ENCODE data around the gene SPEN. TPM values are rescaled to one million over a fixed set of nuclear protein-coding genes. Genes with fewer than 3 reads are reported as not detected.

SPEN gene
- polyA plus RNA-seq, 1 of the 3 experiments (the other 2 are of a cell fraction) = 6.1 TPM

DNA sequence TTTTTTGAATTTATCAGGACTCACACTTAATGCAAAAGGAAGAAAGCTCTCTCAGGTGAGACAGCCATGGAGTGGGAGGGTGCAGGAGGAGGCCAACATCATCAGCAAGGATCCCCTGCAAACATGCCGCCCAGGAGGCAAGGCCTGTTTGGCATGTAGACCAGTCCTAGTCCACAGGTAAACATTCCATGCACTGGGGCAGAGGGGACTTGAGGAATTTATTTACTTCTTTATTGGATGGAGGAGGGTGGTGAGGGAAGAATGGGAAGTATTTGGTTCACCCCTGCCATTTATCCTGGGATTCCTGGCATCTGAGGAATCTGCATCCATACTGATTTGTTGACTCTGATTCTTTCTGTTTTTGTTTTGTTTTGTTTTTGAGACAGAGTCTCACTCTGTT lies 38.6 kb upstream of the SPEN start:
- Histone ChIP-seq H3K4me3 (ENCODE audit: low read depth in 2 of 2, low read length in 1 of 2) (no peak overlapping the region), H2AFZ (ENCODE audit: low read depth) (no peak overlapping the region), H3K9me3 (no peaks in the 10 kb centered on the region), H3K4me2 (no peak overlapping the region), H3K9me2 (no peaks in the 10 kb centered on the region), H3K36me3 (replicated peaks in 1 of 2; ENCODE audit: control insufficient read depth in 1 of 2, insufficient read depth in 2 of 2, low read length in 1 of 2) (no peaks in the 10 kb centered on the region), H3K4me1 (ENCODE audit: control insufficient read depth in 1 of 2, insufficient read depth in 2 of 2, low read depth in 1 of 2, low read length in 1 of 2) (no peaks in the 10 kb centered on the region), H3F3A (replicated peaks; ENCODE audit: insufficient read depth) (no peaks in the 10 kb centered on the region), H3K79me2 (ENCODE audit: insufficient read depth) (no peaks in the 10 kb centered on the region), H3K27me3 (ENCODE audit: insufficient read depth) (no peaks in the 10 kb centered on the region), H4K20me1 (ENCODE audit: insufficient read depth) (no peaks in the 10 kb centered on the region), H3K9ac (no peak overlapping the region), H3K27ac (ENCODE audit: low read depth in 2 of 2, low read length in 1 of 2) (no peak overlapping the region)
- TF ChIP-seq NFIC (IDR thresholded peaks at IDR 0.05; ENCODE audit: borderline replicate concordance) = no peak
- no peak for TF ChIP-seq TAF1 (IDR thresholded peaks at IDR 0.05; ENCODE audit: borderline replicate concordance, low read depth, low read length)
- TF ChIP-seq POLR2AphosphoS5 (IDR thresholded peaks at IDR 0.05; ENCODE audit: low read depth, low read length) = no peak
- TF ChIP-seq EZH2phosphoT487 (IDR thresholded peaks at IDR 0.05; ENCODE audit: borderline replicate concordance, low read depth) = no peak
- no peak for DNase-seq
- ChIA-PET CTCF (interaction anchor here (1.0 kb wide), 1 partner anchor 190 kb away, joined by 3 read pairs; no protein-coding TSS in a partner anchor), POLR2A (no interaction called here)
- WGBS (ENCODE audit: low lambda C conversion rate) = 100% methylated on average over 1 of the region's 1 CpG

DNA sequence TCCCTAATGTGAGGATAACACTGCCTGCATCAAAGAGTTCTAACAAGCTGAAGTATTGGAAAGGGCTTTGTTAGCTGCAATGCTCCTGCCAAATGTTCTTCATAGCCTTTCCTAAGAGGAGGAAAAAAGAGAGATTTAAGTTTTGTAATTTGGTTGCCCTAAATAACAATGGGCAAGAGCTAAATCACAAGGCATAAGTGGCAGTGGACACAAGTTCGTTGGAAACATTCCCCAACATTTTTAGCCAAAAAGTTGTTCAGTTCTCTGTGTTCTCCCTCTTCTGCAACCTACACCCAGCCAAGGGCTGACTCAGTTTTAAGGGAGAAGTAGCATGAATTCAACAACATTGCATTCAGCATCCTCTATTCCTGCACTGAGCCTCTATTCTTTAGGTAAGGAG lies 37.4 kb upstream of the SPEN start:
- Histone ChIP-seq H3K9ac (no peak overlapping the region), H3K9me3 (no peaks in the 10 kb centered on the region), H3F3A (replicated peaks; ENCODE audit: insufficient read depth) (no peaks in the 10 kb centered on the region), H3K4me2 (no peak overlapping the region), H3K27ac (ENCODE audit: low read depth in 2 of 2, low read length in 1 of 2) (no peak overlapping the region), H3K36me3 (replicated peaks in 1 of 2; ENCODE audit: control insufficient read depth in 1 of 2, insufficient read depth in 2 of 2, low read length in 1 of 2) (no peaks in the 10 kb centered on the region), H3K9me2 (no peaks in the 10 kb centered on the region), H3K27me3 (ENCODE audit: insufficient read depth) (no peaks in the 10 kb centered on the region), H3K4me3 (ENCODE audit: low read depth in 2 of 2, low read length in 1 of 2) (no peak overlapping the region), H2AFZ (ENCODE audit: low read depth) (no peak overlapping the region), H3K4me1 (ENCODE audit: control insufficient read depth in 1 of 2, insufficient read depth in 2 of 2, low read depth in 1 of 2, low read length in 1 of 2) (no peaks in the 10 kb centered on the region), H4K20me1 (ENCODE audit: insufficient read depth) (no peaks in the 10 kb centered on the region), H3K79me2 (ENCODE audit: insufficient read depth) (no peaks in the 10 kb centered on the region)
- ChIA-PET POLR2A (no interaction called here), CTCF (interaction anchor here (1.0 to 1.2 kb wide), 2 partner anchors 18 to 142 kb away, joined by 3 to 4 read pairs; no protein-coding TSS in a partner anchor)
- TF ChIP-seq TAF1 (IDR thresholded peaks at IDR 0.05; ENCODE audit: borderline replicate concordance, low read depth, low read length) = no peak
- TF ChIP-seq NRF1 (IDR thresholded peaks at IDR 0.05; ENCODE audit: low read depth, low read length) = no peak
- TF ChIP-seq SMC3 (IDR thresholded peaks at IDR 0.05; ENCODE audit: low read depth, low read length) = no peak
- TF ChIP-seq FOXM1 (IDR thresholded peaks at IDR 0.05; ENCODE audit: low read depth) = no peak
- TF ChIP-seq FOSL2 (IDR thresholded peaks at IDR 0.05; ENCODE audit: borderline replicate concordance, low read depth) = no peak
- no peak for TF ChIP-seq RCOR1 (IDR thresholded peaks at IDR 0.05; ENCODE audit: low read length)
- no peak for TF ChIP-seq TCF12 (IDR thresholded peaks at IDR 0.05)
- no peak for TF ChIP-seq RFX5 (IDR thresholded peaks at IDR 0.05; ENCODE audit: low read length)
- no peak for TF ChIP-seq MXI1 (IDR thresholded peaks at IDR 0.05; ENCODE audit: low read depth, low read length)
- TF ChIP-seq GATA2 (CRISPR knock-in tag; IDR thresholded peaks at IDR 0.05) = no peak
- TF ChIP-seq, protein P1, sequence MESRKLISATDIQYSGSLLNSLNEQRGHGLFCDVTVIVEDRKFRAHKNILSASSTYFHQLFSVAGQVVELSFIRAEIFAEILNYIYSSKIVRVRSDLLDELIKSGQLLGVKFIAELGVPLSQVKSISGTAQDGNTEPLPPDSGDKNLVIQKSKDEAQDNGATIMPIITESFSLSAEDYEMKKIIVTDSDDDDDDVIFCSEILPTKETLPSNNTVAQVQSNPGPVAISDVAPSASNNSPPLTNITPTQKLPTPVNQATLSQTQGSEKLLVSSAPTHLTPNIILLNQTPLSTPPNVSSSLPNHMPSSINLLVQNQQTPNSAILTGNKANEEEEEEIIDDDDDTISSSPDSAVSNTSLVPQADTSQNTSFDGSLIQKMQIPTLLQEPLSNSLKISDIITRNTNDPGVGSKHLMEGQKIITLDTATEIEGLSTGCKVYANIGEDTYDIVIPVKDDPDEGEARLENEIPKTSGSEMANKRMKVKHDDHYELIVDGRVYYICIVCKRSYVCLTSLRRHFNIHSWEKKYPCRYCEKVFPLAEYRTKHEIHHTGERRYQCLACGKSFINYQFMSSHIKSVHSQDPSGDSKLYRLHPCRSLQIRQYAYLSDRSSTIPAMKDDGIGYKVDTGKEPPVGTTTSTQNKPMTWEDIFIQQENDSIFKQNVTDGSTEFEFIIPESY (IDR thresholded peaks at IDR 0.05; ENCODE audit: borderline replicate concordance, low read depth) = no peak
- TF ChIP-seq YY1 (IDR thresholded peaks at IDR 0.05; ENCODE audit: low read depth) = no peak
- no peak for TF ChIP-seq EZH2phosphoT487 (IDR thresholded peaks at IDR 0.05; ENCODE audit: borderline replicate concordance, low read depth)
- no peak for TF ChIP-seq EP300 (IDR thresholded peaks at IDR 0.05; ENCODE audit: borderline replicate concordance in 1 of 2, low read depth in 1 of 2, low read length in 1 of 2)
- no peak for TF ChIP-seq NFIC (IDR thresholded peaks at IDR 0.05; ENCODE audit: borderline replicate concordance)
- 68% methylated on average over 1 of the region's 1 CpG for WGBS (ENCODE audit: low lambda C conversion rate)
- no peak for DNase-seq
